HepG2 (cell line): ENCODE results near the gene EDEM1. TPM values are rescaled to one million over a fixed set of nuclear protein-coding genes. Genes with fewer than 3 reads are reported as not detected.
"Not testable (repeated sequence)": the region's sequence is repeated elsewhere in the genome, so short reads cannot be mapped to it uniquely, and the experiment has no call there.

Experiments
- ATAC-seq: fragments of 200-7000 bp; cut with Tn5 transposase; 3 replicates; pipeline ENCODE4 v1.9.1; 2020; ENCODE audit warnings: mild to moderate bottlenecking, moderate library complexity
- BruUV-seq: library from RNA; stranded (reverse); fragments of 400-500 nt; replicated peaks from 2 replicates; lab custom pipeline; 2021; lab: Mats Ljungman, UMichigan
- CTCF ChIA-PET: fragments of 300-600 bp; formaldehyde crosslinking; extraction: SDS; loops from one replicate; lab custom pipeline; 2021; ENCODE audit warnings: low total read pairs, inconsistent platforms, low intra/inter-chr PET ratio; lab: Yijun Ruan, JAX
- POLR2A ChIA-PET: fragments of 350-600 bp; sonication (Branson Sonifier 250); formaldehyde crosslinking; loops from one replicate; lab custom pipeline; 2020; ENCODE audit warnings: antibody characterized with exemption, inconsistent platforms; lab: Yijun Ruan, JAX
- DNase-seq: peaks from one replicate; pipeline ENCODE4 v3.0.0-alpha.2; 2015; ENCODE audit warnings: low spot score
- FAIRE-seq: peaks from 3 replicates; lab custom pipeline; 2011; peaks lifted over from hg19 to GRCh38; lab: Jason Lieb, UNC
- H2AFZ ChIP-seq: one replicate; pipeline ENCODE4 v1.6.1; 2011; ENCODE audit warnings: low read length, inconsistent platforms
- H3K27ac ChIP-seq: fragments of 300-600 bp; 3 replicates; pipeline ENCODE4 v1.8.0; 2011; ENCODE audit warnings: mixed run types, mild to moderate bottlenecking, mixed read lengths, low read length, inconsistent platforms; ENCODE audit not compliant: insufficient read depth; ENCODE audit errors: extremely low read length
- H3K27me3 ChIP-seq, 2 experiments: fragments of 200-600 bp in 1 of 2; 2 replicates in 1 of 2; 3 replicates in 1 of 2; pipeline versions ENCODE4 v1.6.0 to v1.8.0; 2011; ENCODE audit warnings: low read length in 2 of 2, mild to moderate bottlenecking in 2 of 2, moderate library complexity in 2 of 2, inconsistent platforms in 1 of 2; ENCODE audit not compliant: insufficient read depth in 2 of 2, control insufficient read depth in 1 of 2
- H3K36me3 ChIP-seq, 2 experiments: fragments of 200-600 bp in 1 of 2; replicated peaks in 1 of 2; 2 replicates in 1 of 2; 3 replicates in 1 of 2; pipeline versions ENCODE4 v1.5.1 to v1.8.0; 2011; ENCODE audit warnings: low read length in 2 of 2, inconsistent platforms in 1 of 2; ENCODE audit not compliant: insufficient read depth in 2 of 2, control insufficient read depth in 1 of 2
- H3K4me1 ChIP-seq: 2 replicates; pipeline ENCODE4 v1.5.1; 2012; ENCODE audit warnings: low read length, inconsistent platforms; ENCODE audit not compliant: insufficient read depth
- H3K4me2 ChIP-seq: 2 replicates; pipeline ENCODE4 v1.6.0; 2011; ENCODE audit warnings: low read depth, low read length, inconsistent platforms
- H3K4me3 ChIP-seq, 3 experiments: fragments of 200-600 bp in 1 of 3; sonication (generic), shearing (Covaris generic) in 1 of 3; replicated peaks in 1 of 3; 2 replicates each; pipeline ENCODE4 v1.5.1; 2011 to 2016; ENCODE audit warnings: low read length in 3 of 3, inconsistent platforms in 2 of 3, low read depth in 2 of 3, mild to moderate bottlenecking in 2 of 3, control low read depth in 1 of 3, mixed read lengths in 1 of 3; ENCODE audit not compliant: insufficient read depth in 1 of 3
- H3K79me2 ChIP-seq: one replicate; pipeline ENCODE4 v1.6.1; 2011; ENCODE audit warnings: low read length, inconsistent platforms; ENCODE audit not compliant: insufficient read depth
- H3K9ac ChIP-seq: 2 replicates; pipeline ENCODE4 v1.6.0; 2011; ENCODE audit warnings: mild to moderate bottlenecking, low read depth, low read length, inconsistent platforms; ENCODE audit not compliant: insufficient read depth
- H3K9me3 ChIP-seq: 2 replicates; pipeline ENCODE4 v1.5.1; 2012; ENCODE audit warnings: mild to moderate bottlenecking, low read length
- H4K20me1 ChIP-seq: 2 replicates; pipeline ENCODE4 v1.6.0; 2011; ENCODE audit warnings: inconsistent platforms, mild to moderate bottlenecking, low read length, moderate library complexity; ENCODE audit not compliant: insufficient read depth
- FLYWCH1 ChIP-seq: sonication (generic); formaldehyde crosslinking; IDR thresholded peaks from 2 replicates; pipeline ENCODE4 v1.8.1; 2023; ENCODE audit warnings: mild to moderate bottlenecking, missing genetic modification reagents
- GLI4 ChIP-seq: sonication (generic); formaldehyde crosslinking; IDR thresholded peaks from 2 replicates; pipeline ENCODE4 v1.5.1; 2020; ENCODE audit warnings: missing genetic modification reagents, mild to moderate bottlenecking, moderate library complexity, borderline replicate concordance
- HHEX ChIP-seq: IDR thresholded peaks from 2 replicates; pipeline ENCODE4 v1.6.1; 2016; ENCODE audit warnings: control low read depth
- MEIS2 ChIP-seq: sonication (generic); formaldehyde crosslinking; IDR thresholded peaks from 2 replicates; pipeline ENCODE4 v1.9.0; 2021; ENCODE audit warnings: mild to moderate bottlenecking, missing genetic modification reagents
- TARDBP ChIP-seq: sonication (generic); formaldehyde crosslinking; IDR thresholded peaks from 2 replicates; pipeline ENCODE4 v1.8.0; 2022; ENCODE audit warnings: mild to moderate bottlenecking, missing genetic modification reagents
- YEATS2 ChIP-seq: sonication (generic); formaldehyde crosslinking; IDR thresholded peaks from 2 replicates; pipeline ENCODE4 v1.4.0; 2020; ENCODE audit warnings: missing genetic modification reagents, borderline replicate concordance
- ZNF121 ChIP-seq: sonication (generic); formaldehyde crosslinking; IDR thresholded peaks from 2 replicates; pipeline ENCODE4 v1.5.0; 2020; ENCODE audit warnings: mild to moderate bottlenecking, missing genetic modification reagents
- ZNF569 ChIP-seq: sonication (generic); formaldehyde crosslinking; IDR thresholded peaks from 2 replicates; pipeline ENCODE4 v1.5.0; 2020; ENCODE audit warnings: mild to moderate bottlenecking, missing genetic modification reagents, moderate library complexity, borderline replicate concordance
- WGBS: methylation state at CpG from one replicate; pipeline ENCODE4 v1.1.6; 2017; ENCODE audit warnings: low lambda C conversion rate; 5-methylcytosine and 5-hydroxymethylcytosine counted together
- in situ Hi-C: cut with HindIII; loops from 2 replicates; pipeline ENCODE4 v1.10.0; 2017; ENCODE audit warnings: low pct_unique_long_range_greater_than_20kb; ENCODE audit not compliant: extremely low pct_ligation_motif_present
- intact Hi-C: fragments of 100-400 bp; cut with micrococcal nuclease; formaldehyde crosslinking; loops from one replicate; pipeline ENCODE4 v1.10.0; 2022; ENCODE audit not compliant: unreplicated experiment
- polyA plus RNA-seq, 8 experiments: library from polyadenylated mRNA; depleted of rRNA in 3 of 8; stranded (reverse) in 7 of 8; unstranded in 1 of 8; fragments of >200 nt; fragmentation: Illumina TruSeq in 4 of 8; extraction: Trizol in 4 of 8; gene quantifications; 2 replicates each; pipeline versions ENCODE4 v1.2.1 to v1.2.3, GENCODE V29; 2011 to 2016; ENCODE audit warnings: low read depth in 4 of 8, missing spikeins in 1 of 8, mixed read lengths in 1 of 8; ENCODE audit not compliant: insufficient read depth in 1 of 8
- total RNA-seq, 5 experiments: library from RNA; depleted of rRNA; stranded (reverse); fragments of >200 nt; fragmentation: Illumina TruSeq; extraction: Trizol; gene quantifications; 2 replicates each; pipeline ENCODE4 v1.2.3, GENCODE V29; 2016; ENCODE audit warnings: low read depth in 1 of 5

Gene EDEM1
- total and polyA plus RNA-seq, 2 of the 13 experiments (the other 11 are each of a cell fraction or from before 2014, with no cell fraction given), result 13.8 to 25.8 TPM

DNA sequence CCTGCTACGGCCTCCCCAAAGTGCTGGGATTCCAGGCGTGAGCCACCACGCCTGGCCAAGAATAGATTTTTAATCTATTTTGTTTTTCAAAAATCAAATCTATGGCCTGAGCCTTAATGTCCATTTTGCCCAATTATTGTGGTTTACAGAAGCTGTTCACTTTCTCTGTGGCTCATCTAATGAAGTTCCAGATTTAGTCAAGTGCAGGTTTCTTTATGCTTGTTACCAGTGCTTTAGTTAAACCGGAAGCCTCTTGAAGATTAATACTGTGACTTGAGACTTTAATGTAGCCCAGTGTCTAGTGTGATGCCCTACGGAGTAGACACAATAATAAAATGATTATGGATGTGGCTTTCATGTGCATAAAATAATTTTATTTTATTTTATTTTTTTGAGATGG, 16.5 kb upstream of the EDEM1 start (continued):
- no peak for TF ChIP-seq ZNF569 (CRISPR knock-in tag)
- TF ChIP-seq MEIS2 (CRISPR knock-in tag), result no peak
- TF ChIP-seq HHEX (CRISPR knock-in tag), result no peak
- TF ChIP-seq GLI4 (CRISPR knock-in tag), result no peak
- TF ChIP-seq, all 625 proteins: peak for 0

DNA sequence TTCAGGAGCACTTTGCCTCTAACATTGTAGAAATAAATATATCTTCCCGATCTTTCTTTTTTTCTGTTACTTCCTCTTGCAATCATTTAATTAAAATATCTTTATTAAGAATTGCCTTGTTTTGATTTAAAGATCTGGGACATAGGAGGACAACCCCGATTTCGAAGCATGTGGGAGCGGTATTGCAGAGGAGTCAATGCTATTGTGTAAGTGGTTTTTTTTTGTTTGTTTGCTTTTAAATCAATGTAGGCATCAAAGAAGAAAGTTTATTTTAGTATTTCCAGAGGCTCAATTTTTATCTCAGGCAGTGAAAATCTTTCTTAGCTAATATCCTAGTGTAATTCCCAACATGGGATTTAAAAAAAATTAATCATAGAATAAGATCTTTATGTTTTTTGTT, 15.5 kb upstream of the EDEM1 start:
- Histone ChIP-seq H4K20me1 (no peaks in the 10 kb centered on the region; the same call in 1 of the 2 replicates), H3K79me2 (peaks cover 14% of the 10 kb centered on the region), H3K4me3 (no peak overlapping the region), H3K9me3 (no peaks in the 10 kb centered on the region), H3K4me2 (no peak overlapping the region), H3K27me3 (no peaks in the 10 kb centered on the region), H2AFZ (no peak overlapping the region), H3K9ac (no peak overlapping the region), H3K27ac (no peak overlapping the region), H3K4me1 (no peaks in the 10 kb centered on the region), H3K36me3 (peaks cover 6 to 37% of the 10 kb centered on the region in 2 experiments)
- 95% methylated on average over 4 of the region's 4 CpGs for WGBS
- ChIA-PET POLR2A (interaction anchor here (0.7 kb wide), 1 partner anchor 191 kb away, joined by 3 read pairs; no protein-coding TSS in a partner anchor), CTCF (no interaction called here)
- no peak for TF ChIP-seq FLYWCH1 (CRISPR knock-in tag)
- no peak for TF ChIP-seq TARDBP (CRISPR knock-in tag)
- TF ChIP-seq YEATS2, result no peak
- TF ChIP-seq ZNF121 (CRISPR knock-in tag), result no peak
- no peak for ATAC-seq
- intact Hi-C loops (no loop called here), in situ Hi-C loops (no loop called here)
- FAIRE-seq, result no peak
- DNase-seq, result no peak
- BruUV-seq, result no TSS peak

DNA sequence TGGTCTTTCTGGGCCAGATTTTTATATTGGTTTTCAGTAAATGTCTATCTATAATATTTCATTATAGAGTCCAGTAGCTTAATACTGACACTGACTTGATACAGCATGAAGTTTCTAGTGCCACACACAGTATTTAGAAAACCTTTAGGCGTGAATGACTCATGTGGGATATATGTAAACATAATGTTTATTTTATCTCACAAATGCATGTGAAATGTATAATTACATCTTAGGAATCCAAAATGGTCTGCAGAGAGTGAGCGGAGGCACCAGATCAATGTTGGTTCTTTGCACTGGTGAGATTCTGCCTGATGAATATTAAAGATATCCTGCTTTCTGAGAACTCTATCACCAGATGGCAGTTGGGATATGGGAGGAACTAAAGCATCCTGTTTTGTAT, 8.5 kb upstream of the EDEM1 start:
- CTCF ChIA-PET, in situ Hi-C loops, DNase-seq, FAIRE-seq, intact Hi-C loops, H3K27ac ChIP-seq, H3K9me3 ChIP-seq, H3K27me3 ChIP-seq, ATAC-seq, H4K20me1 ChIP-seq, BruUV-seq, H3K9ac ChIP-seq, H3K4me1 ChIP-seq, POLR2A ChIA-PET, H3K4me2 ChIP-seq, H3K79me2 ChIP-seq, H2AFZ ChIP-seq, H3K4me3 ChIP-seq: not testable (repeated sequence)
- 98% methylated on average over 2 of the region's 2 CpGs for WGBS
- peaks cover 7 to 58% of the 10 kb centered on the region in 2 experiments for H3K36me3 ChIP-seq
